IMR-90 (cell line): ENCODE measurements around the gene CDK5R2. TPM values are rescaled to one million over a fixed set of nuclear protein-coding genes. Genes with fewer than 3 reads are reported as not detected.

ENCODE experiments used
- ATAC-seq: fragments of 200-7000 bp; cut with Tn5 transposase; 2 replicates; pipeline ENCODE4 v1.9.1; 2020; ENCODE audit warnings: low read depth, mild to moderate bottlenecking, moderate library complexity
- BruUV-seq: library from RNA; stranded (reverse); fragments of 400-500 nt; replicated peaks from 2 replicates; lab custom pipeline; 2021; lab: Mats Ljungman, UMichigan
- CTCF ChIA-PET: fragments of 300-600 bp; formaldehyde crosslinking; extraction: SDS; loops from one replicate; lab custom pipeline; 2021; ENCODE audit warnings: antibody characterized with exemption; lab: Yijun Ruan, JAX
- POLR2A ChIA-PET: fragments of 300-600 bp; sonication (Branson Sonifier 250); formaldehyde crosslinking; loops from one replicate; lab custom pipeline; 2022; ENCODE audit warnings: antibody characterized with exemption; ENCODE audit not compliant: unreplicated experiment; lab: Charles Lee
- DNase-seq: peaks from one replicate; pipeline ENCODE4 v3.0.0; 2013
- H2AFZ ChIP-seq: replicated peaks from 2 replicates; pipeline ENCODE3; 2013; ENCODE audit warnings: low read length, mild to moderate bottlenecking; ENCODE audit not compliant: poor library complexity
- H2AK5ac ChIP-seq: 2 replicates; pipeline ENCODE4 v1.6.1; 2013; ENCODE audit warnings: low read depth, low read length, inconsistent platforms
- H2AK9ac ChIP-seq: replicated peaks from 2 replicates; pipeline ENCODE3; 2013; ENCODE audit warnings: mild to moderate bottlenecking, low read depth, low read length, moderate library complexity; ENCODE audit not compliant: poor library complexity
- H2BK120ac ChIP-seq: 2 replicates; pipeline ENCODE4 v1.6.1; 2013; ENCODE audit warnings: low read depth, low read length, inconsistent platforms
- H2BK15ac ChIP-seq: 3 replicates; pipeline ENCODE4 v1.6.1; 2013; ENCODE audit warnings: low read depth, low read length, inconsistent platforms
- H2BK20ac ChIP-seq: 2 replicates; pipeline ENCODE4 v1.6.1; 2013; ENCODE audit warnings: low read depth, mild to moderate bottlenecking, inconsistent platforms, low read length, moderate library complexity
- H2BK5ac ChIP-seq: 2 replicates; pipeline ENCODE4 v1.6.1; 2013; ENCODE audit warnings: mild to moderate bottlenecking, low read depth, low read length, inconsistent platforms; ENCODE audit not compliant: poor library complexity, severe bottlenecking
- H3K14ac ChIP-seq: replicated peaks from 2 replicates; pipeline ENCODE4 v1.6.1; 2013; ENCODE audit warnings: low read depth, low read length, inconsistent platforms
- H3K18ac ChIP-seq: 2 replicates; pipeline ENCODE4 v1.6.1; 2013; ENCODE audit warnings: low read depth, low read length, control low read depth
- H3K23ac ChIP-seq: 2 replicates; pipeline ENCODE4 v1.6.1; 2013; ENCODE audit warnings: low read depth, low read length, inconsistent platforms
- H3K27ac ChIP-seq: 2 replicates; pipeline ENCODE4 v1.5.1; 2013; ENCODE audit warnings: mild to moderate bottlenecking, control low read depth, low read length; ENCODE audit not compliant: insufficient read depth
- H3K27me3 ChIP-seq: 2 replicates; pipeline ENCODE4 v1.6.1; 2013; ENCODE audit warnings: low read length; ENCODE audit not compliant: control insufficient read depth, insufficient read depth
- H3K36me3 ChIP-seq: 2 replicates; pipeline ENCODE4 v1.6.1; 2013; ENCODE audit warnings: low read length, mixed read lengths; ENCODE audit not compliant: control insufficient read depth, insufficient read depth
- H3K4ac ChIP-seq: 2 replicates; pipeline ENCODE4 v1.6.1; 2013; ENCODE audit warnings: low read depth, low read length, inconsistent platforms
- H3K4me1 ChIP-seq: 2 replicates; pipeline ENCODE4 v1.6.1; 2013; ENCODE audit warnings: low read length, mixed read lengths; ENCODE audit not compliant: control insufficient read depth, insufficient read depth
- H3K4me2 ChIP-seq: 2 replicates; pipeline ENCODE4 v1.6.1; 2013; ENCODE audit warnings: low read depth, mild to moderate bottlenecking, control low read depth, low read length, moderate library complexity
- H3K4me3 ChIP-seq: 2 replicates; pipeline ENCODE4 v1.5.1; 2013; ENCODE audit warnings: low read depth, mild to moderate bottlenecking, control low read depth, low read length, moderate library complexity; ENCODE audit not compliant: insufficient read depth
- H3K56ac ChIP-seq: 2 replicates; pipeline ENCODE4 v1.6.1; 2013; ENCODE audit warnings: low read length, inconsistent platforms; ENCODE audit not compliant: insufficient read depth; ENCODE audit errors: extremely low read depth
- H3K79me1 ChIP-seq, 2 experiments: 2 replicates each; pipeline ENCODE4 v1.6.1; 2013; ENCODE audit warnings: low read length in 2 of 2, inconsistent platforms in 1 of 2, low read depth in 1 of 2
- H3K9ac ChIP-seq: 2 replicates; pipeline ENCODE4 v1.6.1; 2013; ENCODE audit warnings: low read depth, low read length, control low read depth
- H3K9me1 ChIP-seq: 2 replicates; pipeline ENCODE4 v1.6.1; 2013; ENCODE audit warnings: low read length, inconsistent platforms; ENCODE audit not compliant: insufficient read depth
- H3K9me3 ChIP-seq: 2 replicates; pipeline ENCODE4 v1.6.1; 2013; ENCODE audit warnings: low read length; ENCODE audit not compliant: control insufficient read depth, insufficient read depth
- H4K20me1 ChIP-seq: 2 replicates; pipeline ENCODE4 v1.6.1; 2013; ENCODE audit warnings: low read length, inconsistent platforms; ENCODE audit not compliant: insufficient read depth
- H4K5ac ChIP-seq: 2 replicates; pipeline ENCODE4 v1.6.1; 2013; ENCODE audit warnings: mild to moderate bottlenecking, low read depth, low read length, control low read depth
- H4K8ac ChIP-seq, 2 experiments: 2 replicates each; pipeline ENCODE4 v1.6.1; 2013; ENCODE audit warnings: low read depth in 2 of 2, low read length in 2 of 2, control low read depth in 1 of 2, inconsistent platforms in 1 of 2
- H4K91ac ChIP-seq: 2 replicates; pipeline ENCODE4 v1.6.1; 2013; ENCODE audit warnings: low read depth, low read length, inconsistent platforms; ENCODE audit not compliant: insufficient read depth
- BHLHE40 ChIP-seq: fragments of 150-350 bp; IDR thresholded peaks from 2 replicates; pipeline ENCODE4 v1.6.1; 2016; ENCODE audit warnings: mild to moderate bottlenecking, low read depth, low read length
- CEBPB ChIP-seq: IDR thresholded peaks from 2 replicates; pipeline ENCODE4 v1.6.1; 2012; ENCODE audit warnings: low read depth, low read length, improper control_type of control experiment
- CHD1 ChIP-seq: IDR thresholded peaks from 2 replicates; pipeline ENCODE4 v1.6.1; 2012; ENCODE audit warnings: low read depth, low read length, improper control_type of control experiment
- ELK1 ChIP-seq: fragments of 150-350 bp; IDR thresholded peaks from 2 replicates; pipeline ENCODE4 v1.6.1; 2016; ENCODE audit warnings: low read depth, mild to moderate bottlenecking, low read length, moderate library complexity, borderline replicate concordance
- FOS ChIP-seq: fragments of 150-350 bp; IDR thresholded peaks from 2 replicates; pipeline ENCODE4 v1.6.1; 2016; ENCODE audit warnings: low read depth, low read length
- MAFK ChIP-seq: IDR thresholded peaks from 2 replicates; pipeline ENCODE4 v1.6.1; 2012; ENCODE audit warnings: low read depth, low read length, improper control_type of control experiment
- MAZ ChIP-seq: IDR thresholded peaks from 2 replicates; pipeline ENCODE4 v1.6.1; 2012; ENCODE audit warnings: low read depth, mild to moderate bottlenecking, low read length, improper control_type of control experiment, moderate library complexity, borderline replicate concordance
- MXI1 ChIP-seq: IDR thresholded peaks from 2 replicates; pipeline ENCODE4 v1.6.1; 2012; ENCODE audit warnings: low read depth, mild to moderate bottlenecking, low read length, moderate library complexity, borderline replicate concordance
- NFE2L2 ChIP-seq: fragments of 150-350 bp; IDR thresholded peaks from 2 replicates; pipeline ENCODE4 v1.6.1; 2016; ENCODE audit warnings: low read depth, mild to moderate bottlenecking, low read length
- POLR2A ChIP-seq: IDR thresholded peaks from 2 replicates; pipeline ENCODE4 v1.6.1; 2012; ENCODE audit warnings: mild to moderate bottlenecking, low read depth, low read length
- RAD21 ChIP-seq: IDR thresholded peaks from 2 replicates; pipeline ENCODE4 v1.6.1; 2012; ENCODE audit warnings: low read length, improper control_type of control experiment
- RCOR1 ChIP-seq: IDR thresholded peaks from 2 replicates; pipeline ENCODE4 v1.6.1; 2012; ENCODE audit warnings: mild to moderate bottlenecking, low read length, improper control_type of control experiment; ENCODE audit not compliant: insufficient replicate concordance
- RFX5 ChIP-seq: IDR thresholded peaks from 2 replicates; pipeline ENCODE4 v1.8.0; 2012; ENCODE audit warnings: low read depth, mild to moderate bottlenecking, low read length, moderate library complexity
- SMC3 ChIP-seq: fragments of 150-350 bp; IDR thresholded peaks from 2 replicates; pipeline ENCODE4 v1.6.1; 2016; ENCODE audit warnings: low read depth, mild to moderate bottlenecking, antibody characterized with exemption, low read length, moderate library complexity
- USF2 ChIP-seq: fragments of 150-350 bp; IDR thresholded peaks from 2 replicates; pipeline ENCODE4 v1.6.1; 2017; ENCODE audit warnings: mild to moderate bottlenecking, antibody characterized with exemption, low read length, low read depth
- WGBS, 2 experiments: methylation state at CpG; one replicate each; pipeline versions ENCODE4 v1.1.5 to v1.1.7; 2013; ENCODE audit warnings: missing lambda C conversion rate in 2 of 2; ENCODE audit not compliant: insufficient read length in 1 of 2; ENCODE audit errors: extremely low coverage in 2 of 2; 5-methylcytosine and 5-hydroxymethylcytosine counted together
- dilution Hi-C: fragments of 300-500 bp; cut with HindIII; formaldehyde crosslinking; loops from one replicate; pipeline ENCODE4 v1.14.3; 2018; ENCODE audit warnings: low sequenced_read_pairs; ENCODE audit not compliant: unreplicated experiment
- in situ Hi-C: fragments of 300-500 bp; cut with MboI; formaldehyde crosslinking; loops from 3 replicates; pipeline ENCODE4 v1.14.3; 2019; ENCODE audit warnings: low sequenced_read_pairs, inconsistent platforms, mixed read lengths
- intact Hi-C: fragments of 100-400 bp; cut with micrococcal nuclease; formaldehyde crosslinking; loops from 2 replicates; pipeline ENCODE4 v1.10.0; 2022
- polyA plus RNA-seq, 3 experiments: library from polyadenylated mRNA; depleted of rRNA; stranded (reverse); fragments of >200 nt; gene quantifications; 2 replicates each; pipeline ENCODE4 v1.2.3, GENCODE V29; 2012; ENCODE audit warnings: low replicate concordance in 1 of 3
- total RNA-seq: library from RNA; depleted of rRNA; stranded (reverse); fragments of >200 nt; gene quantifications from 2 replicates; pipeline ENCODE4 v1.2.3, GENCODE V29; 2012
- TF ChIP-seq, protein P1 (sequence below): conservative IDR thresholded peaks from 2 replicates; pipeline ENCODE4 v1.5.1; 2012; ENCODE audit warnings: mild to moderate bottlenecking, low read depth, low read length, improper control_type of control experiment

CDK5R2 gene
- total and polyA plus RNA-seq, 2 of the 4 experiments (the other 2 are of a cell fraction) = not detected

DNA sequence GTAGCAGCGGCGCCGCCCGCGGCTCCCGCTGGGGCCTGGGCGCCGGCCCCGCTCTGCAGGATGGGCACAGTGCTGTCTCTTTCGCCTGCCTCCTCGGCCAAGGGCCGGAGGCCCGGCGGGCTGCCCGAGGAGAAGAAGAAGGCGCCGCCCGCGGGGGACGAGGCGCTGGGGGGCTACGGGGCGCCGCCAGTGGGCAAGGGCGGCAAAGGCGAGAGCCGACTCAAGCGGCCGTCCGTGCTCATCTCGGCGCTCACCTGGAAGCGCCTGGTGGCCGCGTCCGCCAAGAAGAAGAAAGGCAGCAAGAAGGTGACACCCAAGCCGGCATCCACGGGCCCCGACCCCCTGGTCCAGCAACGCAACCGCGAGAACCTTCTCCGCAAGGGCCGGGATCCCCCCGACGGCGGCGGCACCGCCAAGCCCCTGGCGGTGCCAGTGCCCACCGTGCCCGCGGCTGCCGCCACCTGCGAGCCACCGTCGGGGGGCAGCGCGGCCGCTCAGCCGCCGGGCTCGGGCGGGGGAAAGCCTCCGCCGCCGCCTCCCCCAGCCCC lies 369 bp downstream of the CDK5R2 start:
- H3K27me3 ChIP-seq = peaks cover 71% of the 10 kb centered on the region
- no peak overlapping the region for H3K4ac ChIP-seq
- in situ Hi-C loops (no loop called here), dilution Hi-C loops (no loop called here), intact Hi-C loops (no loop called here)
- no peak overlapping the region for H2BK5ac ChIP-seq
- H3K79me1 ChIP-seq = no peaks in the 10 kb centered on the region
- H4K91ac ChIP-seq = no peak overlapping the region
- no peak overlapping the region for H3K23ac ChIP-seq
- CTCF ChIA-PET = interaction anchor here (0.6 kb wide), 1 partner anchor 20 kb away, joined by 4 read pairs; no protein-coding TSS in a partner anchor
- H3K36me3 ChIP-seq = no peaks in the 10 kb centered on the region
- ATAC-seq = no peak
- H3K4me1 ChIP-seq = no peaks in the 10 kb centered on the region
- no peak overlapping the region for H3K14ac ChIP-seq
- H3K56ac ChIP-seq = no peak overlapping the region
- H4K5ac ChIP-seq = no peak overlapping the region
- no peak overlapping the region for H3K18ac ChIP-seq
- H4K8ac ChIP-seq = no peak overlapping the region
- no peak overlapping the region for H3K9ac ChIP-seq
- H2BK120ac ChIP-seq = no peak overlapping the region
- H3K4me3 ChIP-seq = peak overlapping the region; percentile 30
- H4K20me1 ChIP-seq = no peaks in the 10 kb centered on the region; the same call in 1 of the 2 replicates
- H2BK15ac ChIP-seq = no peak overlapping the region
- H3K9me3 ChIP-seq = no peaks in the 10 kb centered on the region
- WGBS, 2 experiments = 1% methylated on average over 30 of the region's 67 CpGs; no CpG with 5 or more reads in 1 of the 2 experiments
- 0 out of 2 replicates have a peak, but pooled peaks cover 4% of the 10 kb centered on the region for H3K9me1 ChIP-seq
- BruUV-seq = no TSS peak
- no peak overlapping the region for H3K27ac ChIP-seq
- H2AK9ac ChIP-seq = no peak overlapping the region
- TF ChIP-seq MAFK = no peak
- no peak for TF ChIP-seq BHLHE40
- TF ChIP-seq CEBPB = no peak
- TF ChIP-seq RAD21 = no peak
- no peak for TF ChIP-seq RFX5
- no peak for TF ChIP-seq USF2
- no peak for TF ChIP-seq ELK1
- TF ChIP-seq CHD1 = no peak
- no peak for TF ChIP-seq MAZ
- TF ChIP-seq, protein P1, sequence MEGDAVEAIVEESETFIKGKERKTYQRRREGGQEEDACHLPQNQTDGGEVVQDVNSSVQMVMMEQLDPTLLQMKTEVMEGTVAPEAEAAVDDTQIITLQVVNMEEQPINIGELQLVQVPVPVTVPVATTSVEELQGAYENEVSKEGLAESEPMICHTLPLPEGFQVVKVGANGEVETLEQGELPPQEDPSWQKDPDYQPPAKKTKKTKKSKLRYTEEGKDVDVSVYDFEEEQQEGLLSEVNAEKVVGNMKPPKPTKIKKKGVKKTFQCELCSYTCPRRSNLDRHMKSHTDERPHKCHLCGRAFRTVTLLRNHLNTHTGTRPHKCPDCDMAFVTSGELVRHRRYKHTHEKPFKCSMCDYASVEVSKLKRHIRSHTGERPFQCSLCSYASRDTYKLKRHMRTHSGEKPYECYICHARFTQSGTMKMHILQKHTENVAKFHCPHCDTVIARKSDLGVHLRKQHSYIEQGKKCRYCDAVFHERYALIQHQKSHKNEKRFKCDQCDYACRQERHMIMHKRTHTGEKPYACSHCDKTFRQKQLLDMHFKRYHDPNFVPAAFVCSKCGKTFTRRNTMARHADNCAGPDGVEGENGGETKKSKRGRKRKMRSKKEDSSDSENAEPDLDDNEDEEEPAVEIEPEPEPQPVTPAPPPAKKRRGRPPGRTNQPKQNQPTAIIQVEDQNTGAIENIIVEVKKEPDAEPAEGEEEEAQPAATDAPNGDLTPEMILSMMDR = no peak
- no peak for TF ChIP-seq POLR2A
- no peak for TF ChIP-seq MXI1
- no peak for TF ChIP-seq FOS
- no peak for TF ChIP-seq RCOR1
- no peak for TF ChIP-seq NFE2L2
- TF ChIP-seq SMC3 = no peak
- no peak for DNase-seq
- no peak overlapping the region for H3K4me2 ChIP-seq
- peak overlapping the region; percentile 67 for H2AFZ ChIP-seq
- H2BK20ac ChIP-seq = no peak overlapping the region
- H2AK5ac ChIP-seq = no peak overlapping the region
- POLR2A ChIA-PET = no interaction called here
